Adrenal gland (tissue), 12 donors: ENCODE results near the gene GALNT18. TPM values are rescaled to one million over a fixed set of nuclear protein-coding genes. Genes with fewer than 3 reads are reported as not detected.

Experiments used
- DNase-seq, 7 donors: peaks; one replicate each; pipeline ENCODE4 v3.0.0-alpha.2; 2019 to 2020
- H3K27ac ChIP-seq, 5 donors: fragments of 200-600 bp; sonication (generic) in 4 of 5; 1 replicate in 3 of 5; 2 replicates in 2 of 5; pipeline versions ENCODE4 v1.5.1 to v1.8.0; 2016 to 2020; ENCODE audit warnings: mild to moderate bottlenecking in 1 of 5
- H3K27me3 ChIP-seq: fragments of 200-600 bp; 2 replicates; pipeline ENCODE4 v1.8.0; 2021
- H3K36me3 ChIP-seq, 2 donors: fragments of 200-600 bp; replicated peaks in 1 of 2; 1 replicate in 1 of 2; 2 replicates in 1 of 2; pipeline versions ENCODE4 v1.5.1 to v1.8.0; 2018 to 2022
- H3K4me1 ChIP-seq, 2 donors: fragments of 200-600 bp; replicated peaks in 1 of 2; 1 replicate in 1 of 2; 2 replicates in 1 of 2; pipeline versions ENCODE4 v1.5.1 to v1.8.0; 2018 to 2021
- H3K4me3 ChIP-seq, 4 donors: fragments of 200-600 bp; sonication (generic) in 3 of 4; one replicate each; pipeline ENCODE4 v1.5.1; 2016 to 2018
- H3K9me3 ChIP-seq, 3 donors: fragments of 200-600 bp; sonication (generic) in 1 of 3; replicated peaks in 1 of 3; 1 replicate in 2 of 3; 2 replicates in 1 of 3; pipeline versions ENCODE4 v1.5.1 to v1.8.0; 2016 to 2021
- CTCF ChIP-seq, 6 experiments: fragments of 450-650 bp in 4 of 6; fragments of 200-600 bp in 2 of 6; sonication (generic) in 1 of 6; IDR thresholded peaks; 1 replicate in 5 of 6; 2 replicates in 1 of 6; pipeline versions ENCODE4 v1.5.1 to v1.8.0; 2016 to 2021; ENCODE audit warnings: antibody characterized with exemption in 6 of 6, mild to moderate bottlenecking in 2 of 6, moderate library complexity in 1 of 6
- POLR2A ChIP-seq, 2 donors: fragments of 450-650 bp; IDR thresholded peaks; one replicate each; pipeline ENCODE4 v1.6.1; 2017; ENCODE audit warnings: antibody characterized with exemption in 2 of 2, mild to moderate bottlenecking in 2 of 2, moderate library complexity in 1 of 2
- WGBS, 4 donors: extraction: QIAGEN DNeasy Blood & Tissue Kit in 2 of 4; methylation state at CpG; one replicate each; pipeline versions ENCODE4 v1.1.5 to v1.1.7; 2013 to 2017; 5-methylcytosine and 5-hydroxymethylcytosine counted together
- intact Hi-C, 2 donors: fragments of 100-400 bp; cut with DNase I; formaldehyde crosslinking; loops; one replicate each; pipeline versions ENCODE4 v1.14.1 to v1.15.0; 2022 to 2023
- polyA plus RNA-seq, 3 donors: library from polyadenylated mRNA; stranded (reverse); fragments of 200-250 nt in 2 of 3; fragments of 350-450 nt in 1 of 3; fragmentation: Illumina TruSeq in 1 of 3; extraction: RNeasy Lipid Tissue Mini Kit (QIAGEN cat#74804) in 1 of 3; gene quantifications; one replicate each; pipeline ENCODE4 v1.2.3, GENCODE V29; 2013 to 2014
- total RNA-seq, 9 donors: library from RNA; depleted of rRNA in 4 of 9; stranded (reverse); fragments of >200 nt in 4 of 9; fragments of 120-200 nt in 1 of 9; fragmentation: NEBNext Ultra II Directional in 1 of 9; extraction: Animal tissue kit (Norgen Biotek cat#: 25700) in 1 of 9; gene quantifications; one replicate each; pipeline versions ENCODE4 v1.1.0 to v1.2.4, GENCODE V29; 2013 to 2023
- donor health status: healthy with polysubstance abuse.
- donor health status: Bipolar disorder and iron deficiency.
- donor health status: DM: yes; HTN: yes; CAD: no.
- donor health status: DM: no; HTN: no; CAD: no.
- donor health status: DM: no; HTN: no; CAD: no.
- donor health status: DM: yes; HTN: yes; CAD: no.

GALNT18 gene
- total and polyA plus RNA-seq, 12 donors, result 1.4 to 15.1 (median 6.4) TPM

- no peaks in the 10 kb centered on the region for H3K36me3 ChIP-seq
- intact Hi-C loops, result no loop called here
- H3K4me1 ChIP-seq, result no peaks in the 10 kb centered on the region
- no peak overlapping the region for H3K27ac ChIP-seq
- no peaks in the 10 kb centered on the region for H3K27me3 ChIP-seq
- 87 to 100% (median 91%) methylated on average over 1 of the region's 1 CpG for WGBS, 4 donors
- no peak overlapping the region for H3K4me3 ChIP-seq
- DNase-seq, result no peak
- H3K9me3 ChIP-seq, result no peaks in the 10 kb centered on the region
- TF ChIP-seq POLR2A (IDR thresholded peaks at IDR 0.05) (no peak), CTCF (IDR thresholded peaks at IDR 0.05) (no peak)
These were observed 18.3 kb upstream of the GALNT18 start for GRCh38 chr11:11640152-11640551.

- H3K27ac ChIP-seq, result no peak overlapping the region
- no peaks in the 10 kb centered on the region for H3K9me3 ChIP-seq
- H3K36me3 ChIP-seq, result no peaks in the 10 kb centered on the region
- H3K4me3 ChIP-seq, result no peak overlapping the region
- intact Hi-C loops, result no loop called here
- no peaks in the 10 kb centered on the region for H3K27me3 ChIP-seq
- H3K4me1 ChIP-seq, result no peaks in the 10 kb centered on the region
- TF ChIP-seq POLR2A (IDR thresholded peaks at IDR 0.05), result no peak
- WGBS, 4 donors, result 54 to 79% (median 60%) methylated on average over 3 of the region's 3 CpGs
- DNase-seq, result no peak
These were observed 14.9 kb upstream of the GALNT18 start for GRCh38 chr11:11636671-11637070.

GRCh38 chr11:11635443-11635842, 13.6 kb upstream of the GALNT18 start:
- 81 to 91% (median 82%) methylated on average over 5 of the region's 5 CpGs for WGBS, 4 donors
- no peak overlapping the region for H3K4me3 ChIP-seq
- intact Hi-C loops, result no loop called here
- no peak for DNase-seq
- no peak overlapping the region for H3K27ac ChIP-seq
- H3K9me3 ChIP-seq, result no peaks in the 10 kb centered on the region
- TF ChIP-seq CTCF (IDR thresholded peaks at IDR 0.05) (no peak), POLR2A (IDR thresholded peaks at IDR 0.05) (no peak)
- no peaks in the 10 kb centered on the region for H3K27me3 ChIP-seq
- no peaks in the 10 kb centered on the region for H3K4me1 ChIP-seq
- no peaks in the 10 kb centered on the region for H3K36me3 ChIP-seq

GRCh38 chr11:11629368-11629767, 7.6 kb upstream of the GALNT18 start:
- H3K27me3 ChIP-seq, result no peaks in the 10 kb centered on the region
- H3K4me3 ChIP-seq, result no peak overlapping the region

More at GRCh38 chr11:11629368-11629767, 7.6 kb upstream of the GALNT18 start:
- H3K36me3 ChIP-seq, result no peaks in the 10 kb centered on the region
- no peaks in the 10 kb centered on the region for H3K4me1 ChIP-seq
- WGBS, 4 donors, result 80 to 90% (median 86%) methylated on average over 8 of the region's 8 CpGs
- no peak overlapping the region for H3K27ac ChIP-seq
- no peak for TF ChIP-seq POLR2A (IDR thresholded peaks at IDR 0.05)
- TF ChIP-seq CTCF (IDR thresholded peaks at IDR 0.05), result no peak
- H3K9me3 ChIP-seq, result no peaks in the 10 kb centered on the region
- no peak for DNase-seq
- intact Hi-C loops, result no loop called here
